ENCODE results near the gene PATJ.
"Not testable (repeated sequence)": the region's sequence is repeated elsewhere in the genome, so short reads cannot be mapped to it uniquely, and the experiment has no call there.

Gene PATJ

GRCh38 chr1:61887931-61888564, 145.8 kb downstream of the PATJ start:
- no peak for DNase-seq

GRCh38 chr1:61888808-61889207, 146.5 kb downstream of the PATJ start:
- DNase-seq = no peak

GRCh38 chr1:61890435-61890834, 148.2 kb downstream of the PATJ start:
- not testable (repeated sequence) for DNase-seq

- no peak for DNase-seq
Observed at GRCh38 chr1:61892977-61893376, 150.7 kb downstream of the PATJ start.

GRCh38 chr1:61894296-61894695, 152.0 kb downstream of the PATJ start:
- not testable (repeated sequence) for DNase-seq

- no peak for DNase-seq
Observed at GRCh38 chr1:61895175-61895574, 152.9 kb downstream of the PATJ start.

GRCh38 chr1:61898658-61899057, 156.4 kb downstream of the PATJ start:
- no peak for DNase-seq

- no peak for DNase-seq
Observed at GRCh38 chr1:61904354-61904753, 162.1 kb downstream of the PATJ start.

GRCh38 chr1:61907102-61907501, 164.8 kb downstream of the PATJ start:
- DNase-seq = no peak

GRCh38 chr1:61910035-61910434, 167.8 kb downstream of the PATJ start:
- no peak for DNase-seq

- DNase-seq = no peak
Observed at GRCh38 chr1:61914823-61915482, 172.7 kb downstream of the PATJ start.

- no peak for DNase-seq
Observed at GRCh38 chr1:61921435-61921834, 179.2 kb downstream of the PATJ start.

- DNase-seq = no peak
Observed at GRCh38 chr1:61922950-61923480, 180.7 kb downstream of the PATJ start.

- DNase-seq = no peak
Observed at GRCh38 chr1:61925591-61926298, 183.5 kb downstream of the PATJ start.

GRCh38 chr1:61926597-61926996, 184.3 kb downstream of the PATJ start:
- DNase-seq = no peak

- no peak for DNase-seq
Observed at GRCh38 chr1:61930116-61930645, 187.9 kb downstream of the PATJ start.

- no peak for DNase-seq
Observed at GRCh38 chr1:61931587-61932279, 189.5 kb downstream of the PATJ start.

- no peak for DNase-seq
Observed at GRCh38 chr1:61935516-61935915, 193.2 kb downstream of the PATJ start.

GRCh38 chr1:61936839-61937238, 194.6 kb downstream of the PATJ start:
- DNase-seq = no peak

- no peak for DNase-seq
Observed at GRCh38 chr1:61941794-61942193, 199.5 kb downstream of the PATJ start.

GRCh38 chr1:61942856-61943255, 200.6 kb downstream of the PATJ start:
- no peak for DNase-seq

GRCh38 chr1:61948685-61949084, 206.4 kb downstream of the PATJ start:
- DNase-seq = not testable (repeated sequence)

- no peak for DNase-seq
Observed at GRCh38 chr1:61950418-61950817, 208.1 kb downstream of the PATJ start.

All from NCI-H748 treated with DMSO at 0.1 percent for 48 hours (cell line).